NCI-H226 (cell line): ENCODE measurements around the gene RFXANK.

ENCODE experiments used
- DNase-seq: peaks from one replicate; pipeline ENCODE4 v3.0.0-alpha.2; 2015

The RFXANK gene

GRCh38 chr19:19234220-19234816 lies 42.3 kb downstream of the RFXANK start:
- DNase-seq, result no peak

GRCh38 chr19:19236173-19236572 lies 44.1 kb downstream of the RFXANK start:
- no peak for DNase-seq

GRCh38 chr19:19238126-19238894 lies 46.3 kb downstream of the RFXANK start:
- no peak for DNase-seq

- DNase-seq, result no peak
Measured at GRCh38 chr19:19239675-19240074, 47.6 kb downstream of the RFXANK start.

GRCh38 chr19:19240476-19240875 lies 48.4 kb downstream of the RFXANK start:
- no peak for DNase-seq

- DNase-seq, result no peak
Measured at GRCh38 chr19:19250196-19250801, 58.2 kb downstream of the RFXANK start.
